Measurements from ENCODE around the gene PTPRG.

DNA sequence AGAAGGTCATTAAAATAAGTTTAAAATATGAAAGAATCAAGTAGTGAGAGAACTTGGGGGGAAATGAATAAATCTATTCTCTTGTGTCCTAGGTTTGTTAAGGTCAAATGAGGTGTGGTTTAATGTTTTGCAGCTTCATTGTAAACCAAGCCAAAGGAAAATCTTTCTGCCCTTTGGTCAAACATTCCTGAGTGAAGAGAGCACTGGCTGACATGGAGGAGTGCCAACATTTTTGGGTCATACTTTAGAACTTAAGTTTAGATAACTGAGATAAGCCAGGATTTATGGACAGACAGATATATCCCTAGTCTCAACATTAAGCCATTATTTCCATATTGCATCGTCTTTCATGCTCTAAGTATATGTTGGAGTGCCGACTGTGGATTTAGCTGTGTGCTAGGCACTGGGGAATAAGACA, 66.4 kb downstream of the PTPRG start:
- TF ChIP-seq TCF12 (IDR thresholded peaks at IDR 0.05; ENCODE audit: low read depth, low read length) (no peak), HDAC6 (IDR thresholded peaks at IDR 0.05; ENCODE audit: unreplicated experiment) (no peak), POLR2A (IDR thresholded peaks at IDR 0.05; ENCODE audit: low read depth, low read length) (no peak), CREM (IDR thresholded peaks at IDR 0.05; ENCODE audit: low read depth) (no peak), ELK1 (IDR thresholded peaks at IDR 0.05; ENCODE audit: low read depth, low read length) (no peak), POLR2AphosphoS5 (IDR thresholded peaks at IDR 0.05; ENCODE audit: low read length) (no peak), MXI1 (IDR thresholded peaks at IDR 0.05; ENCODE audit: low read depth, low read length) (no peak), SIX5 (IDR thresholded peaks at IDR 0.05; ENCODE audit: low read depth, low read length, severe bottlenecking) (no peak)
- TF ChIP-seq, protein P1, sequence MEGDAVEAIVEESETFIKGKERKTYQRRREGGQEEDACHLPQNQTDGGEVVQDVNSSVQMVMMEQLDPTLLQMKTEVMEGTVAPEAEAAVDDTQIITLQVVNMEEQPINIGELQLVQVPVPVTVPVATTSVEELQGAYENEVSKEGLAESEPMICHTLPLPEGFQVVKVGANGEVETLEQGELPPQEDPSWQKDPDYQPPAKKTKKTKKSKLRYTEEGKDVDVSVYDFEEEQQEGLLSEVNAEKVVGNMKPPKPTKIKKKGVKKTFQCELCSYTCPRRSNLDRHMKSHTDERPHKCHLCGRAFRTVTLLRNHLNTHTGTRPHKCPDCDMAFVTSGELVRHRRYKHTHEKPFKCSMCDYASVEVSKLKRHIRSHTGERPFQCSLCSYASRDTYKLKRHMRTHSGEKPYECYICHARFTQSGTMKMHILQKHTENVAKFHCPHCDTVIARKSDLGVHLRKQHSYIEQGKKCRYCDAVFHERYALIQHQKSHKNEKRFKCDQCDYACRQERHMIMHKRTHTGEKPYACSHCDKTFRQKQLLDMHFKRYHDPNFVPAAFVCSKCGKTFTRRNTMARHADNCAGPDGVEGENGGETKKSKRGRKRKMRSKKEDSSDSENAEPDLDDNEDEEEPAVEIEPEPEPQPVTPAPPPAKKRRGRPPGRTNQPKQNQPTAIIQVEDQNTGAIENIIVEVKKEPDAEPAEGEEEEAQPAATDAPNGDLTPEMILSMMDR (IDR thresholded peaks at IDR 0.05 in 2 of 3, conservative IDR thresholded peaks at IDR 0.05 in 1 of 3; ENCODE audit: control insufficient read depth in 2 of 3, extremely low read depth in 1 of 3, insufficient read depth in 1 of 3, low read depth in 3 of 3, low read length in 3 of 3): no peak
- TF ChIP-seq, protein P2, sequence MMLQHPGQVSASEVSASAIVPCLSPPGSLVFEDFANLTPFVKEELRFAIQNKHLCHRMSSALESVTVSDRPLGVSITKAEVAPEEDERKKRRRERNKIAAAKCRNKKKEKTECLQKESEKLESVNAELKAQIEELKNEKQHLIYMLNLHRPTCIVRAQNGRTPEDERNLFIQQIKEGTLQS (IDR thresholded peaks at IDR 0.05; ENCODE audit: borderline replicate concordance, extremely low read depth, low read depth, low read length): no peak
